AML-193 (cell line): ENCODE results near the gene SH3BGRL3.
"Not testable (repeated sequence)": the region's sequence is repeated elsewhere in the genome, so short reads cannot be mapped to it uniquely, and the experiment has no call there.

Experiments
- DNase-seq, 2 experiments: peaks; one replicate each; lab custom pipeline; 2025; lab: John Stamatoyannopoulos, UW

SH3BGRL3 gene

DNA sequence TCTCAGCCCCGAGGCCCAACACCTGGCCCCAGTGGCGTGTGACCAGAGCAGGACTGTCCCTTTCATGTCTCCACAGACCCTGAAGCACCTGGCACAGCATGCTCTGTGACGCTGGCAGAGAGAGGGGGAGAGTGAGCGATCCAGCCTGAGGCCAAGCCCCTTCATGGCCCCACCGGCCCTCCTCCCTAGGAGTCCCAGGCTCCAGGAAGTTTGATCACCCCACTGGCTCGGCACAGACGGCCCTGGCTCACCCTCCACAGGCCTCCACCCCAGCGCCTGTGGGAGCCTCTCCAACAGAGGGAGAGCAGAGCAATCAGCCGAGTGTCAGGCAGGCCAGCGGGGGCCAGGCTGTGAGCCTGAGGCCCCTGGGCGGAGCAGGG lies 11.0 kb downstream of the SH3BGRL3 start:
- DNase-seq = no peak

DNA sequence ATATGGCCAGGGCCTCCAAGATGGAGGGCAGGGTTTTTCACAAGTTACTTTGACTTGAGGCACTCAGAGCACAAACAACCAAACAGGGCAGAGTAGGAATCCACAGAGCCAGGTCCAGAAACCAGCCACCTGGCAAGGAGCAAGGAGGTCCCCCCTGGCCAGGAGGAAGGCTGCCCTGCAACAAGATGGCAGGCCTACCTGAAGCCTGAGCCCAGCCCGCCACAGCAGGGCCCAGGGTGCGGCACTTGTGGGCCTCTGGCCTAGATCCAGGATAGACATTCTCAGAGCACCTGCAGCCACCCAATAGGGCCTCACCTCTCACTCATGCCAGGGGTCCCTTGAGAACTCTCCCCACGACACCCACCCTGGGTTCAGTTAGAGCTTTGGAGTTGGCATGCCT lies 11.5 kb downstream of the SH3BGRL3 start:
- DNase-seq = no peak

DNA sequence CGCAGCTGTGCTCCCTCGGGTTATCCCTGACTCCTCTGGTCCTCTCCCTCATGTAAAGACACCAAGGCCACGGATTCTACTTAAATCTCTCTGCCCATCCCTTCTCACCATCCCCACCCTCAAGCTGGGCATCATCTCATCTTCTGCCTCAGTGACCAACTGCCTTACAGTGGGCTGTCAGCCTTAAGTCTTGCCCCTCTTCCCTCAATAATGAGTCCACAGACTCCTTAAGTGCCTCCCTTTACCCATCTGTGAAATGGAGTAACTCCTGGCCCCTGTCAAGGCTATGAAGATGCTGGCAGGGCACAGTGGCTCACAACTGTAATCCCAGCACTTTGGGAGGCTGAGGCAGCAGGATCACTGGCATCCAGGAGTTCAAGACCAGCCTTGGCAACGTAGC lies 12.1 kb downstream of the SH3BGRL3 start:
- DNase-seq = no peak

DNA sequence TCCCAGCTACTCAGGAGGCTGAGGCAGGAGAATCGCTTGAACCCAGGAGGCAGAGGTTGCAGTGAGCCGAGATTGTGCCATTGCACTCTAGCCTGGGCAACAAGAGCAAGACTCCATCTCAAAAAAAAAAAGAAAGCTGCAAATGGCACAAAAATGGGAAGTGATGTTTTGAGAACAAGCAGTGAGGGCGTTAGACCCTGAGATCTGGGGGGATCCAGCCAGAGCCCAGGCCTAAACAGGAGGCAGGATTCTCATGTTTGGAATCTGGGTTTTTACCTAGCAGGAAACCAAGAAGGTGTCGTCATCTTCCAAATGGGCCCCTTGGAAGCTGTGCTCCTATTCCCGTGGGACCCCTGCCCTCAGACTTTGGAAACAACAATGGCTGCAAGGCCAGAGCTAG lies 12.8 kb downstream of the SH3BGRL3 start:
- DNase-seq = not testable (repeated sequence)

DNA sequence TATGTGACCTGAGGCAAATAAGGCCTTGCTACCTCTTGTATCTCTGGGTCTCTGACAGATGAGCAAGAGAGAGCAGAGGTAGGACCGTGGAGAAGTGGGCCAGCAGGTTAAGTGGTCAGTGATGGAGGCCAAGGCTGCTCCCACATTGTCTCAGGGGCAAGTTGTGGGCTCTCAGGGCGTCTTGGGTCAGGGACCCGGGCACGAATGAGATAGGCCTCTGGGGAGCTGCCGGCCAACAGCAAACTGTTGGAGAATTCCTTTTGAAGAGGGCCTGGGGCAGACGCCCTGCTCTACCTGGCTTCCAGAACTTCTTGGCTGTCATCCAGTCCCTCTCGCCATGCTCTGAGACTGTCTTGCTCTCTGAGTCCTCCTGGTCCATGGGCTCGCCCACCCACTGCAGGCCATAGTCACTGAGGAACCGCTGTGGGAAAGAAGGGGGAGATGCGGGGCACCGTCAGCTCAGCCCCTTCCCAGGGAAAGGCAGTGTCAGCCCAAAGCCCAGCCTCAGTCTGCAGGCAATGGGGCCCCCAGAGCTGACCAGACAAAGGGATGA lies 14.1 kb downstream of the SH3BGRL3 start:
- DNase-seq = no peak

DNA sequence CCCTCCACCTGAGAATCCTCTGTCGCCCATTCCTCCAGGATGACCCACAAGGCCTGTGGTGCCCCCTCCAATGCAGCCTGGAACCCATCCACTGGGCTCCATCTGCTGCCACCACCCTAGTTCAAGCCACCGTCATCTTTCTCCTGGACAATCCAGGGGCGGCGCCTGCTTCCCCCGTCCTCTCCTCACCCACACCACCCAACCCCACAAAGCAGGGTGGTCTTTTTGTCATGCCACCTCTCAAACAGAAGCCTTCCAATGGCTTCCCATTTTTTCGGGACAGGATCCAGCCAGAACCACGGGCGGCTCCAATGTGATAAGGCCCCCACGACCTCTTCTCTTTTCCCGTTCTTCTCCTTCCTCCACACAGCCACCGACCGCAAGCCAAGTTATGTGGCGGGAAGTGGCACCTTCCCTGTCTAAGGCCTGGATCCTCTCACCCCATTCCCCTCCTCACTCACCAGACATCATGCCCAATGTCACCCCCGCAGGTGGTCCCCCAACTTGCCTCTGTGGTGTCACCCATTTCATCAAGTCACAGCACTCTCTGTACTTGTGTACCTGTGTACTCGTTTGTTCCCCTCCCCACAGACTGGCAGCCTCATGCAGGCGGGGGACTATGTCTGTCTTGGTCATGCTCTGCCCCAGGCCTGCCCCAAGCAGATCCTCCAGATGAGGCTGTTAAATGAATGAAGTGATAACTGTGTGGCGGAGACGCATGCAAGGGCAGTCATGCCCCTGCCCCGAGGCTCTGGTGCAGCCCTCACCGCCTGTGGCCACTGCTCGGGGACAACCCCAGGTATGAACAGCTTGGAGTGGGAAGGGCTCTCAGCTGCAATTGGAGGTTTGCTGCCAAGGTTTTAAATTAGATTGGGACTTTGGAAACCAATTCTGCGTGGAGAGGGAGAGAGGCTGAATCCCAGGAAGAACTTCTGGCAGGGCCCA lies 15.6 kb downstream of the SH3BGRL3 start:
- no peak for DNase-seq

DNA sequence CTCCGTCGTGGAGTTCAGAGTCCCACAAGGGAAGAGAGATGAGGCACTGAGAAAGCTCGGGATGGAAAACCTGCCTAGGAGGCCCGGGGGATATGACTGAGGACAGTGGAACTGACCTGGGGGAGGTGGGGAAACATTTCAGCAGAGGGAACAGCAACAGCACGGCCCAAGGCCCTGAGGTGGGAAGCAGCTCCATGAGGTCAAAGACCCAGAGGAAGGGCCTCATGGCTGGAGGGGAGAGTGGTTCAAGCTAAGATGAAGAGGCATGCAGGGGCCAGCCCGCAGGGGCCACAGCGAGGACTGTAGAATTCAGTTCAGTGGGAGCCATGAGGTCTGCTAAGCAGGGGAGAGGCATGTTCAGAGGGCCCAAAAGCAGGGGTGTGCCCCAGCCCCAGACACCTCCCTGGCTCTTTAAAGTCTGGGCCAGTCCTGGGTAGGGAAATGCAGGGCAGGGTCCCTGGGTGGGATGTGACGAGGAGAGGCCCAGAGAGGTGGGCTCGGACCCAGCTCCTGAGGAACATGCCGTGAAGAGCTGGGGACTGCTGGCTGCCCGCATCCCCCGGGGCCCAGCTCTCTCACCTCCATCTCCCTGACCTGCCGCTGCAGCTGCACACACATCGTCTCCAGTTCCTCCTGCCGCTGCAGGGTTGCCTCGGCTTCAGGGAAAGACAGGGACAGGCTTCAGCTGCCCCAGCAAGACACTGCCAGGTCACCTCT lies 16.6 kb downstream of the SH3BGRL3 start:
- DNase-seq = no peak

DNA sequence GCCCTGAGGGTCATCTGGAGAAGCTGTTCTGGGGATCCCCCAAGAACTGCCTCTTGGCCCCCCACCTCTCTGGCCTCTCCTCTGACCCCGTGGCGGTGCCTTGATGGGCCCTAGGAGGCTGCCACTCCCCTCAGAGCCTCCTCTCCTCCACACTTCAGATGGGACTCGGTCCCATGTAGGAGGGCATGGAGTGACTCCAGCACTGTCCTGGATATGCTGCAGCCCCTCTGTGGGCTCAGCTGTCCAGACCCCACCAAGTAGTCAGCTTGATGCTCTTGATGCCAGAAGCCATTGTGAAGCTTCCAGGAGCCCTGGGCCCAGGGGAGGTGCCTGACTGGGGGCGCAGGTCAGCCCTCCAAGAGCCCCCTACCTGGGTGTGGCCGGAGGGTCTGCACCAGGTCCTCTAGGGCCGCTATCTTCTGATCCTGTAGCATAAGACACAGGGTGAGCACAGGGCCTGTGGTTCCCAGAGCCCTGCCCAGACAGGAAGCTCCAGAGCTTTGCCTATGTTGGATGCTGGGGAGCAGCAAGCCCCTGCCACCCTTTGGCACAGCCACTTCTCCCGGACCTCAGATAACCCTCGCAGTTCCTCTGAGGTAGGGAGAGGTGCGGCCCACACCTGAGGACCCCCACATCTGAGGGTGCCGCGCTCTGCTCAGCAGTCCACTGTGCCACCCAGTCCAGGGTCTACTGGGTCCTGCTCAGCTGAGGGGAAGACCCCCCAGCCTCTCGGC lies 17.3 kb downstream of the SH3BGRL3 start:
- DNase-seq = no peak

DNA sequence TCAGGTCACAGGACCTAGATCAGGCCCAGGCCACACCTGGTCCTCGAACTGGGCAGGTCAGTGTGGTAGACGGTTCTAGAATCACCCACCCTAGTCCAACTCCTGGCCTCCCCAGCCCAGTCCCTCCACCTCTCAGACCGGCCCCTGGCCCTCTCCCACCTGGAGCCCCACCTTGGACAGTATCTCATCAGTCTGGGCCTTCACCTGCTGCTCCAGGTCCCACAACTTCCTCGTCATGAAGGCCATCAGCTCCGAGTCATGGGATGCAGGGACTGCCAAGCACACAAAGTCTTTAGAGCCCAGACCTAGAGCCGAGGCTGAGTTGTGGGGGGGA lies 17.9 kb downstream of the SH3BGRL3 start:
- no peak for DNase-seq

DNA sequence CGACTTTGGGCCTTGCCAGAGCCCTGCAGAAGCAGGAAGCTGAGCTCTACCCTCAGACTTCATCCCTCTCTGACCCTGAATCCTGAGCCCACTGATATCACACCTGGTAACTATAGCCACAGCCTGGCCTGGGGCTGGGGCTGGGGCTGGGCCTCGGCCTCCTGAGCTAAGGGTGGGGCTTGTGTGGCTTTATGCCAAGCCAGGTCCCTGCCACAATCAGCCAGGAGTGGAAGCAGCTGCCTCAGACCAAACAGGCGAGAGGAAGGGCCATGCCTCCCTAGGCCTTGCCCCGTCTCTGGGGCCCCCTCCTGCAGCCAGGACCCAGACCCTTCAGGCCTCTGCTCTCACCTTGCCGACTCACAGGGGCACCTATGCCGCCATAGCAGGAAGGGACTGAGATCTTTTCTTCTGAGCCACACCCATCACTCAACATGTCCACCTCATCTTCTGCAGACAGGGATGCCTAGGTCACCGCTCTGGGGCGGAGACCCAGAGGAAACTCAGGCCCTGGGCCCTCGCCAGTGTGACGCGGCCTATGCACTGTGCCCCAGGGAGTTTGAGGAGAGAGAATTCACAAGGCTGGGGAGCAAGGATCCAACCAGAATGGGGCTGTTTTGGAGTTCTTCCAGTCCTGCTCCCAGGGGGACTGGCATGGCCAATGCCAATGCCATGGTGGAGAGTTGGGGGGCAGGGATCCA lies 20.8 kb downstream of the SH3BGRL3 start:
- DNase-seq = no peak

DNA sequence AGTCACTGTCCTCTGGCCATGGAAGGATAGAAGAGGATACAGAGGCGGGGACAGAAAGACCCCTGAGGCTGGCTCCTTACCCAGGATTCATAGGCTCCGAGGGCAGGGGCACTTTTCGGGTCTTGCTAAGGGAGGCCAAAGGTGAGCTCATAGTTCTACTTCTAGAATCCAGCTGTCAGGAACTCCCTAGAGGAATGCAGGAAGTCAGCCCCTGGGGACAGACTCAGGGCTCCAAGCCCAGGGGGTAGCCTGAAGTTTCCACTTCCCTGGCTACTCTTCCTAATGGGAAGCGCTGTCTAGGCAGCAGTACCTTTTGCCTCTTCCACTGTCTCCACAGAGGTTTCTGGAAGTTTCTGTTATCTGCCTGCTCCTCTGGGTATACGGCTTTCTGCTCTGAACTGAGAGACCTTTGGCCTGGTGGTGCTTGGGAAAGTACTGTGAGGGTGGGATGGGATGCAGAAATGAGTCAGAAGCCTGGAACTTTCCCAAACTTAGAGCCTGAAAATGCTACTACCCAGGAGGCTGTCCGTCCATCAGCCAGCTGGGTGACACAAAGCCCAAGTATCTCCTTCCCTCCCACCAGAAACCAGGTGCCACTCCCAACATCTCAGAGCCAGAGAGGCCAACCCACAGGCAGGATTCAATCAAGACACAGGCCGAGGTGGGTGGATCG lies 23.0 kb downstream of the SH3BGRL3 start:
- DNase-seq = no peak

DNA sequence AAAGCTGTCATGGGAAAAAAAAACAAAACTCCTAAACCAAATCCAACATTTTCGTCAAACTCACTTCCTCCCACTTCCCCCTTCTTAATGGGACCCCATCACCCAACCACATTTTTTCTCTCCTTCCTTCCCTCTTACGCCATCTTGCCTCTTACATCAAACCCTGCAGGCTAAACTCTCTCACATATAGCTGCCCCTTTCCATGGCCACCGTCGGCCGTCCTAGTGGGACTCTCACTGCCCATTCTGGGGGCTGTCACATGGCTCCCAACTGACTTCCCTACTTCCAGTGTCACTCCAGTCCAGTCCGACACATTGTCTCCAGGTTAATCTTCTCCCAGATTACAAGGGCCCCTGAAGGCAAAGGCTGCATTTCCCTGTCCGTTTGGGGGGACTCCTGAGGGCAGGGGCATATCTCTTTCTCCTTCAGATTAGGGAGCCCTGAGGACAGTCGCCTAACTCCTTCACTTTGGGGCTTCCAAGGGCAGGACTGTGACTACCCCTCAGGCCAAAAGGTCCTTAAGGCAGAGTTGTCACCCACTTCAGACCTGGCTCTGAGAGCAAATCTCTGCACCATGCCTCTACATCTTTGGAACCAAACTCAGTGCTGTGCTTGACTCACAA lies 25.9 kb downstream of the SH3BGRL3 start:
- peak; percentile 46 to 49 for DNase-seq

DNA sequence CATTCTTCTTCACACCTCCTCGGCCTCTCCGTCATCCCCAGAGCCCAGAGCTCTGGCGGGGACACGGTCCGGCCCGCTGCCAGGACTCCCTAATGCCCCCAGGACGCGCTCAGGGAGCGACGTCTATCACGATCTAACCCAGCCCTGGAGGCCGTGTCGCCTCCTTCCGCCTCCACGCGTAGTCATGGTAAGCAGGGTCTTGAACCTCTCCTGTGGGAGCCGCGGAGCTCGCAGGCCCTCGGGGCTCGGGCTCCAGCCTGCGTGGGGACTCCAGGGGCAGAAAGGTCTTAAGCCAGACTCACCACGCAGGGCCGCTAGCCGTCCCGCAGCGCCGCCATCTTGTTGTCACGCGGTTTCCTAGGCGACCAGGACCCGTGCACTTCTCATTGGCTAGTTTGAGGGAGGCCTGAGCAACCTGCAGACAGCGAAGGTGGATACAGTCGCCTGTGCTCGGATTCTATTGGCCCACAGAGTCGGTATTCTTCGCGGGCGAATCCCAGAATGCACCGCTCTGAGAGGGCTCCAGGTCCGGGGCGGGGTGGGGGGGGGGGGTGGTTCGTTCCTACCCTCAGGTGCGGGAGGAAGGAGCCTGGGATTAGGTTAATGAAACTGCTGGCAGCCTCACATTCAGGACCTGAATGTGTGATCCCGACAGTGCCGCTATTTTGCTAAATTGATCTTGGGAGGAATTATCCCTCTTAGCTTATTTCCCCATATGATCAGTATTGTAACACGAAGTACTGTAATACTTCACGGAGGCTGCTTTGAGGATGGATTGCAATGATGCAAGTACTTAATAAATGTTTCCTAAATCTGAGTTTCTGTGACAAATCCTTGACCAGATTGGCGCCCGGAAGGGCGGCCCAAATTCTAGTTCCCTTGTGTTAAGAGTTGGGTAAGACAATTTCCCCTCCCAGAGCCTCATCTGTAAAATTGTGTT lies 26.7 kb downstream of the SH3BGRL3 start, which contains the start of gene UBXN11:
TSS of gene UBXN11 (minus strand) at position 347 of the 940 bp plus-strand sequence. CDS start 3,753 bp downstream, outside the sequence.
- peak; percentile 82 to 86 for DNase-seq

DNA sequence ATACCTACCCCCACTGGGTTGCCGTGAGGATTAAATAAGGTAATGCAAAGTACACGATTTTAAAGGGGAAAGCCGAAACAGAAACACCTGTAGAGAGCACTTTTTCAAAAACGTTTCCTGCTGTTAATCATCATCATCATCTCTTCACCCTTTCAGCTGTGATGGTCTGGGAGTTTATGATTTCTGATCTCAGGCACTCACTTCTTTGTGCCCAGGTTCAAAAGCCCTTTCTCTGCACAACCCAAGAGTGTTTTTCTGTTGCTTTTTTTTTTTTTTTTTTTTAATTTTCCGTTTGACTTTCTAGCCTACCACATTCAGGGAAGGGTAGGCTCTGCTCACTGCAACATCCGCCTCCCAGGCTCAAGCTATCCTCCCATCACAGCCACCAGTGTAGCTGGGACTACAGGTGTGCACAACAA lies 27.5 kb downstream of the SH3BGRL3 start:
- no peak for DNase-seq

DNA sequence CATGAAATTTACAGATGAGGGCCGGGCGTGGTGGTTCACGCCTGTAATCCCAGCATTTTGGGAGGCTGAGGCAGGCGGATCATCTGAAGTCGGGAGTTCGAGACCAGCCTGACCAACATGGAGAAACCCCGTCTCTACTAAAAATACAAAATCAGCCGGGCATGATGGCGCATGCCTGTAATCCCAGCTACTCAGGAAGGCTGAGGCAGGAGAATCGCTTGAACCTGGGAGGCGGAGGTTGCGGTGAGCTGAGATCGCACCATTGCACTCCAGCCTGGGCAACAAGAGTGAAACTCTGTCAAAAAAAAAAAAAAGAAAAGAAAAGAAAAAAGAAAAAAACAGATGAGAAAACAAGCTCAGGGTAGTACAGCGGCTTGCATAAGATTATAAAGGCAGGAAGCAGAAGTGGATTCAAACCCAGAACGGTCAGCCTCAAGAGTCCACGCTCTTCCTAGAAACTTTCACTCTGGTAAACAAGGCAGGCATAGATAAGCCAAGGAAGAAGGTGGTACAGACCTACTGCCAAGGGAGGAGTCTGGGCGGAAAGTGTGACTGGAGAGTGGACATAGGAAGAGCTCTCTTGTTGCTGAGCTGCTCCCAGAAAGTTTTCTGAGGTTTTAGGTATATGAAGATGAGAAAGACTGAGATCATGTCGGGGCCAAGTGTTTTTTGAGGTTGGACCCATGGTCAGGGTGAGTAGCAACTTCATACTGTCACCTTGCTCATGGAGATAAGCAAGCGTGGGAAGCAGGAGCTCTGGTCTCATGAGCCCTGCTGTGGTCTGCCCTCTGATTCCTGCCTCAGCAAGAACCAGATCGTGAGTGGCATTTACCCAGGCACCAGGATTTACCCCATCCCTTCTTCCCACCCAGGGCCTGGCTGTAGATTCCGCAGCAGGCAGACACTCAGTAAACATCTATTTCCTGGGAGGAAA lies 28.3 kb downstream of the SH3BGRL3 start:
- peak in 1 of 2 experiments; percentile 8 for DNase-seq

DNA sequence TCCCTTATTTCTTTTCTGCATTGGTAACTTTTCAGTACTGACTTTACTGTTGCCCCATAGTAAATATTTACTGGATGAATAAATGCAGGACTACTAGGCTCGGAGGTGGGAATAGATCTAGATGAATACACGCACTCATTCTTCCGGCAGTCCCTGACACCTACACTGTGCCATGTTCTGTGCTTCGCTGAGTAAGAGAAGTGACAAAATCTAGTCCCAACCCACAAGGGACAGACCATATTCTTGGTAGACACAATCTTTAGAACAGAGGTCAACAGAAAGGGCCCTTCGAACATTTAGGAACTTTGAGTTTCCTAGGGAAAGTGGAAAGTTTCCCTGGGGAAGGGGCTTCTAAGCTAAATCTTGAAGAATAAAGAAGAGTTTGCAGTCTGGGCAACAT lies 34.6 kb downstream of the SH3BGRL3 start:
- DNase-seq = no peak

DNA sequence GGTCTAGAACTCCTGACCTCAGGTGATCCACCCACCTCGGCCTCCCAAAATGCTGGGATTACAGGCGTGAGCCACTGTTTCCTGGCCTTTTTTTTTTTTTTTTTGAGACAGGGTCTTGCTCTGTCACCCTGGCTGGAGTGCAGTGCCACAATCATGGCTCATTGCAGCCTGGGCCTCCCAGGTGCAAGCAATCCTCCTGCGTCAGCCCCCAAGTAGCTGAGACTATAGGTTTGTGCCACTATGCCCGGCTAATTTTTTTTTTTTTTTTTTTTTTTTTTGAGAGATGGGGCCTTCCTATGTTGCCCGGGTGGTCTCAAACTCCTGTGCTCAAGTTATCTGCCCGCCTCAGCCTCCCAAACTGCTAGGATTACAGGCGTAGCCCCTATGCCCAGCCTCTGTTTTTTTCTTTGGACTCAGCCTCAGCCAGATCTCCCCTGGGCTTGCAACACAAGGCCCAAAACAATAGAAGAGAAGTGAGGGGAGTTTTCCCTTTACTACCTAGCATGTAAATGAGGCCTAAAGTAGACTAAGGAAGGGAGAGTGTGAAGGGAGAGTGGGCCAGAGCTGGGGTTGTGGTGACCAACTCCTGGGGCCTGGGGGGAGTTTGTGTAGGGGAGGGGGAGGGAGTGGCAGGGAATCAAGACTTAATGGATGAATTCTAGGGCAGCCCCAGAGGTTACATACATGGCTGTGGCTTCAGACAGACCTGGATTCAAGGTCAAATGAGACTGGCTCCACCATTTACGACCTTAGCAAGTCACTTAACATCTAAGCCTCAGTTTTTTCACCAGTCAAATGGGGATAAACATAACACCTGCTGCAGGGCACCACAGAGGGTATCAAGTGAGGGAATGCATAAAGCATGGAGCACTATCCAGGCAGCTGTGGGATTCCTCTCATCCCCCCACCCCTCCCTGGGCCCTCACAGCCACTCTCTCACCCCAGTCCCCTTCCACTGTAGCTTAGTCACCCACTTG lies 36.3 kb downstream of the SH3BGRL3 start:
- DNase-seq = no peak
